MM.1S (cell line): ENCODE measurements around the gene EOLA2.
"Not testable (repeated sequence)": the region's sequence is repeated elsewhere in the genome, so short reads cannot be mapped to it uniquely, and the experiment has no call there.

ENCODE experiments used
- DNase-seq: peaks from one replicate; pipeline ENCODE4 v3.0.0-alpha.2; 2015
- H2AFZ ChIP-seq: fragments of 300-600 bp; sonication (generic); 2 replicates; pipeline ENCODE4 v1.6.0; 2016; ENCODE audit warnings: antibody characterized with exemption, low read length
- H3F3A ChIP-seq: fragments of 300-600 bp; sonication (generic); 2 replicates; pipeline ENCODE4 v1.6.1; 2016; ENCODE audit warnings: mild to moderate bottlenecking, antibody characterized with exemption, low read length, moderate library complexity, mixed read lengths; ENCODE audit not compliant: insufficient read depth
- H3K27ac ChIP-seq: fragments of 300-600 bp; sonication (generic); 2 replicates; pipeline ENCODE4 v1.5.1; 2016; ENCODE audit warnings: mild to moderate bottlenecking, low read length
- H3K27me3 ChIP-seq: fragments of 300-600 bp; sonication (generic); replicated peaks from 2 replicates; pipeline ENCODE4 v1.6.0; 2016; ENCODE audit warnings: low read length; ENCODE audit not compliant: insufficient read depth
- H3K36me3 ChIP-seq: fragments of 300-600 bp; sonication (generic); replicated peaks from 2 replicates; pipeline ENCODE4 v1.6.1; 2016; ENCODE audit warnings: mild to moderate bottlenecking, low read length, mixed read lengths; ENCODE audit not compliant: insufficient read depth
- H3K4me1 ChIP-seq: fragments of 300-600 bp; sonication (generic); 2 replicates; pipeline ENCODE4 v1.6.1; 2016; ENCODE audit warnings: low read length, mixed read lengths
- H3K4me2 ChIP-seq: fragments of 300-600 bp; sonication (generic); 2 replicates; pipeline ENCODE4 v1.6.0; 2016; ENCODE audit warnings: low read depth, low read length
- H3K4me3 ChIP-seq: fragments of 300-600 bp; sonication (generic); 2 replicates; pipeline ENCODE4 v1.5.1; 2016; ENCODE audit warnings: low read length, mixed read lengths
- H3K79me2 ChIP-seq: fragments of 300-600 bp; sonication (generic); 2 replicates; pipeline ENCODE4 v1.6.1; 2016; ENCODE audit warnings: mixed run types, low read length, mixed read lengths
- H3K9ac ChIP-seq: fragments of 300-600 bp; sonication (generic); 2 replicates; pipeline ENCODE4 v1.6.1; 2016; ENCODE audit warnings: low read length, mixed read lengths
- H3K9me2 ChIP-seq: fragments of 300-600 bp; sonication (generic); replicated peaks from 2 replicates; pipeline ENCODE4 v1.6.1; 2016; ENCODE audit warnings: mild to moderate bottlenecking, low read length, mixed read lengths; ENCODE audit not compliant: insufficient read depth
- H3K9me3 ChIP-seq: fragments of 300-600 bp; sonication (generic); replicated peaks from 2 replicates; pipeline ENCODE4 v1.6.1; 2016; ENCODE audit warnings: mild to moderate bottlenecking, low read length, mixed read lengths; ENCODE audit not compliant: insufficient read depth
- H4K20me1 ChIP-seq: fragments of 300-600 bp; sonication (generic); 2 replicates; pipeline ENCODE4 v1.6.1; 2016; ENCODE audit warnings: mild to moderate bottlenecking, low read length, moderate library complexity, mixed read lengths; ENCODE audit not compliant: insufficient read depth

Gene EOLA2

DNA sequence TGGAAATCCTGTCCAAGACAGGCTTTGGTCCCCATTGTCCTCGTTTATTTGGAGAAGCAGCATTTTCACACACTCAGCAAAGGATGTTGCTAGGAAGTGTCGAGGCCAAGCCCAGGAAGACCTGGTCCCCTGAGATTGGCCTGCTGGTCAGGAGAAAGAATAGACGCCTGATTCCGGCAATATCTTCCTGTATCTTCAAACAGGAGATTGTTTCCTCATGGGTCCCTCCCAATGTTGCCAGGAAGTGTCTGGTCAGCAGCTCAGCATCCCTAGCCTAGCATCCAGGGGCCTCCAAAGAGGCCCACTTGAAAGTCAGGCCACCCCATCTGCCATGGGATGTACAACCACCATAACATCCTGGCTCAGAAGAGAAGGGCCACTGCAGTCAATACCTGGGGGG lies 6.9 kb downstream of the EOLA2 start:
- not testable (repeated sequence) for H3K4me2 ChIP-seq, H3F3A ChIP-seq, H4K20me1 ChIP-seq, H3K27me3 ChIP-seq, H3K9ac ChIP-seq, H3K9me3 ChIP-seq, H3K9me2 ChIP-seq, H3K4me3 ChIP-seq, H3K79me2 ChIP-seq, H3K27ac ChIP-seq, H3K4me1 ChIP-seq, H2AFZ ChIP-seq, DNase-seq, H3K36me3 ChIP-seq

DNA sequence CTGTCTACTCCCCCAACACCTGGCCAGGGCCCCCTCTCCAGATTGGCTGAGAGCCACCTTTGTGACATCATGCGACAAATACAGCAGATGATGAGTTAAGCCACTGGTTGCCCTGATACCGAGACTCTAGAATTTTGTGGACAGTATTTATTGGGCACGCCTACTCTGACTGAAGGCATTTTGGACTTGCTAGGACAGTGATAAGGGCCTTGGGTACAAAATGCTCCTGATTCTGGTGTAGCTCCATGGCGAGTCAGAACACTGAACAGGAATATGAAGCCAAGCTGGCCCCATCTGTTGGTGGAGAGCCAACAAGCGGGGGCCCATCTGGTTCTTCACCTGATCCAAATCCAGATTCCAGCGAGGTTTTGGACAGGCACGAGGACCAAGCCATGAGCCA lies 8.9 kb downstream of the EOLA2 start, which contains the start of gene HSFX4:
TSS of gene HSFX4 (plus strand) at position 174 of the 400 bp plus-strand sequence. CDS start at position 246, 72 bp downstream.
- not testable (repeated sequence) for H3K4me1 ChIP-seq, H3K27ac ChIP-seq, H3K9ac ChIP-seq, H3F3A ChIP-seq, H3K36me3 ChIP-seq, H2AFZ ChIP-seq, H3K79me2 ChIP-seq, H4K20me1 ChIP-seq, H3K9me3 ChIP-seq, H3K4me2 ChIP-seq, DNase-seq, H3K27me3 ChIP-seq, H3K9me2 ChIP-seq, H3K4me3 ChIP-seq

DNA sequence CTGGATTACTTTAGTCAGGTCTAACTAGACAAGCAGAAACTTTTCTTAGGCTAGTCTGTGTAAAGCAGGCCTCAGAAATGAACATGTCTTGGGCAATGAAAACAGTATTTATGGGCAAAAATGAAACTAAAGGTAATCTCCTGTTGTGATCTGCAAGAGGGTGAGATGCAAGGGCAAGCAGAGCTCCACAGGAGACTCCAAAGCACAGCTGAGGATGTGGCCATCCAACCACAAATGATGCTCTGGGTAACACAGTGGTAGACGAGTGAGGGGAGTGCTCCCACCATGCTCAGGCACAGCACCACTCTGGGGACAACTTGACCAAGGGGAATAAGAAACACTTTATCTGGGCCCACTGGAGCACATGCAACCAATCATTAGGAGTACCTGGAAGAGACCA lies 9.7 kb downstream of the EOLA2 start:
- not testable (repeated sequence) for H3K27me3 ChIP-seq, H3K9me2 ChIP-seq, H3K27ac ChIP-seq, DNase-seq, H3F3A ChIP-seq, H3K4me2 ChIP-seq, H3K9ac ChIP-seq, H3K4me3 ChIP-seq, H3K79me2 ChIP-seq, H2AFZ ChIP-seq, H3K36me3 ChIP-seq, H3K9me3 ChIP-seq, H4K20me1 ChIP-seq, H3K4me1 ChIP-seq

DNA sequence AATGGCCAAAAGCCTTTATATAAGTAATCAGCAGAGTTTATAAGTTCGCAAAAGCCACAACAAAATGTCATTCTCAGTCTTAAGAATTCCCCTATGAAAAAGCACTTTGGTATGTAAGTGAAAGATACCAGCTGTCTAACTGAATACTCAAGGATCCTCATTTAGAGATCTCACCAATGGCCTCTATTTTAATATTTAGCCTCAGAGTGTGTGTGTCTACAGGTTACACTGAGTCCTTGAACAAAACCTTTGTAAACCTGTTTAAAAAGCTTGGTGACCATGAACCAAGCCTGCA lies 10.4 kb downstream of the EOLA2 start:
- not testable (repeated sequence) for H3F3A ChIP-seq, H3K9ac ChIP-seq, H3K4me2 ChIP-seq, H3K4me1 ChIP-seq, H3K9me2 ChIP-seq, H3K9me3 ChIP-seq, H3K27me3 ChIP-seq, H4K20me1 ChIP-seq, H3K27ac ChIP-seq, H2AFZ ChIP-seq, H3K79me2 ChIP-seq, H3K36me3 ChIP-seq, H3K4me3 ChIP-seq, DNase-seq

DNA sequence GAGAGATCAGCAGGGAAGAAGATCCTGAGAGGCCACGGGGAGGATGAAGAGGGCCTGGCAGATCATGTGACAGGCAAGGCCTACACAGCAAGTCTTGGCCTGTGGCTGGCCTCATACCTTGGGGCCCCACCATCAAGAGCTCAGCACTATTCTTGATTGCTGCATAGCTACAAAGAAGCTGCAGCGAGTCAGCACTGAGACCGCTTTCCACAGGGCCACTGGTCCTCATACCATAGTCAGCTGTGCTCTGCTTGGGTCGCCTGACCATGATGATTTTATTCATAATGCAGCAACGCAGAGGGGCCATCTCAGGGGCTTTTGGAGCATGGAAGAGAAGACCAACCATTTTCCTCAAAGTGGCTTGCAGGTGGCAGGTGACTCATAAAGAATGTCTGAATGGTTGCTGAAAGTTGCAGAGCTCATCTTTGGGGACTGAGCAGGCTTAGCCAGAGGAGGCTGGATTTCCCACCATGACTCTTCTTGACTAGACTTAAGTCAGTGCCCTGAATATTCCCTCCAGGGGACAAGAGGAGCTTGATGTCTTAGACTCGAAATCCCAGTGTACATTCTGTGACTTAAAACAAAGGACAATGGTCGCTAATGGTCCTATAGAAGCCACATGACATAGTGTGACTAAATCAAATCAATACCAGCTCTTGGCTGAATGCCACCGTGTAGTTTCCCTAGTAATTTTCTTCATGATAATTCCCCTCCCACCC lies 10.9 kb downstream of the EOLA2 start:
- H2AFZ ChIP-seq, H3K79me2 ChIP-seq, H3K36me3 ChIP-seq, H3K27me3 ChIP-seq, H3K9me2 ChIP-seq, H3K4me2 ChIP-seq, H3K4me3 ChIP-seq, H3K9me3 ChIP-seq, H3F3A ChIP-seq, H3K4me1 ChIP-seq, DNase-seq, H3K9ac ChIP-seq, H3K27ac ChIP-seq, H4K20me1 ChIP-seq: not testable (repeated sequence)

DNA sequence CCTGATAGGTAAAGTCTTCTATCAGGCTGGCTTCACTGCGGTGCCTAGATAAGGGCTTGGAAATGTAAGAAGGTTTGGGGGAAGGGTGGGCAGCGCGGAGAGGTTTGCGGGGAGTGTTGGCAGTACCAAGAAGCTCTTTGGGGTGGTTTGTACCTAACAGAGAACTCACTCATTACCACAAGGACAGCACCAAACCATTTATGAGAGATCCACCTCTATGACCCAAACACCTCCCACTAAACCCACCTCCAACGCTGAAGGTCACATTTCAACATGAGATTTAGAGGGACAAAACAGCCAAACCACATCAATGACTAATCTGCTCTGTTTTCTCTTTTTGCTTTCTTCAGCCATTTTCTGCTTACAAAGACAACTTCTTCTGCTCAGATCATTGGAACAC lies 13.9 kb downstream of the EOLA2 start:
- H3K4me2 ChIP-seq, DNase-seq: not testable (repeated sequence)

DNA sequence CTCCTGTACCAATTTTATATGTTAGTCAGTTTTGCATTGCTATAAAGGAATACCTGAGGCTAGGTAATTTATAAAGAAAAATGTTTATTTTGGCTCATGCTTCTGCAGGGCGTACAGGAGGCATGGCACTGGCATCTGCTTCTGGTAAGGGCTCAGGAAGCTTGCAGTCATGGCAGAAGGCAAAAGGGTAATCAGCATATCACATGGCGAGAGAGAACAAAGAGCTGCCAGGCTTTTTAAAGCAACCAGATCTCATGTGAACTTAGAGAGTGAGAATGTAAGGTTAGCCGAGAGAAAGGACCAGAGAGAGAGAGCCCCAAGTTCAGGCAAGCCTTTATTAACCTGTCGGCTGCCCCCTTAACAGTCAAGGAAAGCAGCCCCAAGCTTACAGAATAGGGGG lies 14.5 kb downstream of the EOLA2 start:
- H3K4me1 ChIP-seq, H3K9me3 ChIP-seq, H4K20me1 ChIP-seq, H3K4me3 ChIP-seq, H3K9ac ChIP-seq, H3K27ac ChIP-seq, H2AFZ ChIP-seq, H3F3A ChIP-seq, DNase-seq, H3K9me2 ChIP-seq, H3K79me2 ChIP-seq, H3K4me2 ChIP-seq, H3K36me3 ChIP-seq, H3K27me3 ChIP-seq: not testable (repeated sequence)

More for the DNA sequence above, 13.9 kb downstream of the EOLA2 start:
- H3K4me3 ChIP-seq, H3K4me1 ChIP-seq, H3K9me2 ChIP-seq, H3K27me3 ChIP-seq, H3K27ac ChIP-seq, H4K20me1 ChIP-seq, H3F3A ChIP-seq, H3K9ac ChIP-seq, H3K36me3 ChIP-seq, H2AFZ ChIP-seq, H3K9me3 ChIP-seq, H3K79me2 ChIP-seq: not testable (repeated sequence)
